IPS-20b (cell line): Measurements from ENCODE around the gene THRAP3.

ENCODE experiments used
- H3K27ac ChIP-seq: one replicate; pipeline ENCODE4 v1.5.1; 2013; ENCODE audit warnings: low read length
- H3K27me3 ChIP-seq: 2 replicates; pipeline ENCODE4 v1.6.1; 2013; ENCODE audit warnings: mild to moderate bottlenecking, low read length, inconsistent platforms; ENCODE audit not compliant: insufficient read depth
- H3K36me3 ChIP-seq: 2 replicates; pipeline ENCODE4 v1.6.1; 2013; ENCODE audit warnings: low read depth, mild to moderate bottlenecking, inconsistent platforms, low read length, moderate library complexity; ENCODE audit not compliant: insufficient read depth
- H3K4me1 ChIP-seq: 2 replicates; pipeline ENCODE4 v1.6.1; 2013; ENCODE audit warnings: mild to moderate bottlenecking, control low read depth, inconsistent platforms, low read length, moderate library complexity; ENCODE audit not compliant: insufficient read depth
- H3K4me3 ChIP-seq: 2 replicates; pipeline ENCODE4 v1.5.1; 2013; ENCODE audit warnings: mild to moderate bottlenecking, low read length, inconsistent platforms
- H3K9ac ChIP-seq: 2 replicates; pipeline ENCODE4 v1.6.1; 2013; ENCODE audit warnings: low read depth, mild to moderate bottlenecking, inconsistent platforms, low read length, moderate library complexity
- H3K9me3 ChIP-seq: 2 replicates; pipeline ENCODE4 v1.6.1; 2013; ENCODE audit warnings: mild to moderate bottlenecking, low read depth, low read length, inconsistent platforms; ENCODE audit not compliant: insufficient read depth

Gene THRAP3

DNA sequence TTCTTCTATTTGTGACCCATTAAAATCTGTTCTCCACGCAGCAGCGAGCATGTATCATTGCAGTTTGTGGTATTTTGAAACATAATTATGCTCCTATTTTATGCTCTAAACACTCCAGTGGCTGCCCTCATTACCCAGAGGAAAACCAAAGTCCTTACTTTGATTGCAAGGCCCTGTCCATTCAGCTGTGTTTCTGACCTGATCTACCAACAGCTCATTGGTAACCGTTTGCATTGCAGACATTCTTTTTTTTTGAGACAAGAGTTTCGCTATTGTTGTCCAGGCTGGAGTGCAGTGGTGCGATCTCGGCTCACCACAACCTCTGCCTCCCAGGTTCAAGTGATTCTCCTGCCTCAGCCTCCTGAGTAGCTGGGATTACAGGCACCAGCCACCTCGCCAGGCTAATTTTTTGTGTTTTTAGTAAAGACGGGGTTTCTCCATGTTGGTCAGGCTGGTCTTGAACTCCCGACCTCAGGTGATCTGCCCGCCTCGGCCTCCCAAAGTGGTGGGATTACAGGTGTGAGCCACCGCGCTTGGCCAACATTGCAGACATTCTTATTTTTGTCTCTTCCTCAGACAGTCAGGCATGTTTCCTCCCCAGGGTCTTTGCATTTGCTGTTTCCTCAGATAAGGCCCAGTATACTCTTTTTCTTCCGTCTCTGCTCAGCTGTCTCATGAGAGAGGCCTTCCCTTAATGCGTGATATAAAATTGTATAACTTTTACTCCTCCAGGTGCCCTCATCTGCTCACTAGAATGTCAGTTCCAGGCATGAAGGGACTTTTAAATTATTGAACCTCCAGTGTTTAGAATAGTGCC is 32.5 kb downstream of the THRAP3 start:
- Histone ChIP-seq H3K36me3 (peaks cover 32% of the 10 kb centered on the region), H3K9ac (no peak overlapping the region), H3K27ac (no peak overlapping the region), H3K4me1 (no peaks in the 10 kb centered on the region), H3K27me3 (no peaks in the 10 kb centered on the region), H3K4me3 (no peak overlapping the region), H3K9me3 (no peaks in the 10 kb centered on the region)

DNA sequence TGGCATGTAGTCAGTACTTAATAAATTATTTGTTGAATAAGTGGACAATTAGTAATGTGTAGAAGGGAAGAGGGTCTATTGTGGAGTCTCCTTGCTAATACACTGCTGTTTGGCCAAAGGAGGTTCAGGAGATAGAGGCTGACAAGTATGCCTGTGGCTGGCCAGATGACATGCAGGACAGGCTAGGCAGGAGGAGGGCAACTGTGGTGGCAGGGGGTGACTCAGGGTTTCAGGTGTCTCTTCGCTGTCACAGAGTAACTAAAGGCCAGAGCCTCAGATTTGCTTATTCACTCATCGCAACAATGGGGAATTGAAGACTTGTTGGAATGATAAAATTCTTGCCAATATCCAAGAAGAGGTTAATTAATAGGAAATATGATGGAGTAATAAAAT is 33.1 kb downstream of the THRAP3 start:
- Histone ChIP-seq H3K27ac (no peak overlapping the region), H3K9ac (no peak overlapping the region)

GRCh38 chr1:36258960-36259344 is 34.7 kb downstream of the THRAP3 start:
- H3K4me3 ChIP-seq: no peak overlapping the region
- H3K27me3 ChIP-seq: no peaks in the 10 kb centered on the region
- no peaks in the 10 kb centered on the region for H3K9me3 ChIP-seq
- H3K27ac ChIP-seq: no peak overlapping the region
- no peak overlapping the region for H3K9ac ChIP-seq
- H3K36me3 ChIP-seq: peaks cover 43% of the 10 kb centered on the region
- H3K4me1 ChIP-seq: no peaks in the 10 kb centered on the region

More for the DNA sequence above, 33.1 kb downstream of the THRAP3 start:
- no peaks in the 10 kb centered on the region for H3K4me1 ChIP-seq
- H3K9me3 ChIP-seq: no peaks in the 10 kb centered on the region
- H3K4me3 ChIP-seq: no peak overlapping the region
- H3K27me3 ChIP-seq: no peaks in the 10 kb centered on the region
- peaks cover 35% of the 10 kb centered on the region for H3K36me3 ChIP-seq

DNA sequence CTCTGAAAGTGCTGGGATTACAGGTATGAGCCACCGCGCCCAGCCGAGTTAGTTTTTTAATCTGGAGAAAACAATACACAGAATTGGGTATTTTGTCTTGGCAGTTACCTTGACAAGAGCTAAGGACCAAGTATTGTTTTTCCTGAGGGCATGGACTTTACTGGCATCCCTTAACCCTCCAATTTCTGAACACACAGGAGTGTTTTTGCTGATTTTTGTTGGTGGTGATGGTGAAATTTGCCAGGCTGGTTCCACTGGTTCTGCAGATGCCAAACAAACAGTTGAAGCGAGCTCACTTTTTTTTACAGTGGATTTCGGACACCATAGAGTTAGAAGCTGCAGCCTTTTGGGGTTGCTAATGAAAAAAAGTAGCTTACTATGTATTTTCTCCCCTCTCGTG is 44.7 kb downstream of the THRAP3 start:
- Histone ChIP-seq H3K27me3 (no peaks in the 10 kb centered on the region), H3K4me1 (no peaks in the 10 kb centered on the region), H3K9ac (no peak overlapping the region), H3K36me3 (peaks cover 54% of the 10 kb centered on the region), H3K4me3 (no peak overlapping the region), H3K27ac (no peak overlapping the region), H3K9me3 (no peaks in the 10 kb centered on the region)

- no peak overlapping the region for H3K27ac ChIP-seq
- no peaks in the 10 kb centered on the region for H3K4me1 ChIP-seq
- H3K27me3 ChIP-seq: no peaks in the 10 kb centered on the region
- H3K36me3 ChIP-seq: peaks cover 54% of the 10 kb centered on the region
- H3K9me3 ChIP-seq: no peaks in the 10 kb centered on the region
- H3K9ac ChIP-seq: no peak overlapping the region
- H3K4me3 ChIP-seq: no peak overlapping the region
These were observed 45.2 kb downstream of the THRAP3 start for GRCh38 chr1:36269408-36269838.

GRCh38 chr1:36273024-36273423 is 48.8 kb downstream of the THRAP3 start:
- no peak overlapping the region for H3K27ac ChIP-seq
- no peaks in the 10 kb centered on the region for H3K9me3 ChIP-seq
- H3K27me3 ChIP-seq: no peaks in the 10 kb centered on the region
- H3K36me3 ChIP-seq: peaks cover 44% of the 10 kb centered on the region
- H3K4me3 ChIP-seq: no peak overlapping the region
- H3K9ac ChIP-seq: no peak overlapping the region
- H3K4me1 ChIP-seq: no peaks in the 10 kb centered on the region

DNA sequence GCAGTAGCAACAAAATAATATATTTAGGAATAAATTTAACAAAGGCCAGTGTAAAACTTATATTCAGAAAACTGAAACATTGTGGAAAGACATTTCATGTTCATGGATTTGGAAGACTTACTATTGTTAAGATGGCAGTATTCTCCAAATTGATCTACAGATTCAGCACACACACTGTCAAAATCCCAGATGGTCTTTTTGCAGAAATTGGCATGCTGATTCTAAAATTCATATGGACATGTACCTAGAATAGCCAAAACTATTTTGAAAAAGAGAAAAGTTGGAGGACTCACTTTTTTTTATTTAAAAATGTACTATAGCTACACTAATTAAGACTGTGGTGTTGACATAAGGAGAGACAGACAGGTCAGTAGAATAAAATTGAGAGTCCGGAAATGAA is 50.0 kb downstream of the THRAP3 start:
- no peaks in the 10 kb centered on the region for H3K9me3 ChIP-seq
- no peaks in the 10 kb centered on the region for H3K27me3 ChIP-seq
- peaks cover 34% of the 10 kb centered on the region for H3K36me3 ChIP-seq
- H3K4me3 ChIP-seq: no peak overlapping the region
- H3K4me1 ChIP-seq: no peaks in the 10 kb centered on the region
- no peak overlapping the region for H3K9ac ChIP-seq
- H3K27ac ChIP-seq: no peak overlapping the region

DNA sequence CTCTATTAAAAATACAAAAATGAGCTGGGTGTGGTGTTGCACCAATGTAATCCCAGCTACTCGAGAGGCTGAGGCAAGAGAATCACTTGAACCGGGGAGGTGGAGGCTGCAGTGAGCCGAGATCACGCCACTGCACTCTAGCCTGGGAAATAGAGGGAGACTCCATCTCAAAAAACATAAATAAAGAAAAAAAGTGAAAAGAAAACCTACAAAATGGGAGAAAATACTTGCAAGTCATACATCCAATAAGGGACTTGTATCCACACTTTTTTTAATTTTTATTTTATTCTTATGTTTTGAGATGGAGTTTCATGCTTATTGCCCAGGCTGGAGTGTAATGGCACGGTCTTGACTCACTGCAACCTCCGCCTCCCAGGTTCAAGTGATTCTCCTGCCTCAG is 52.4 kb downstream of the THRAP3 start:
- Histone ChIP-seq H3K4me1 (no peaks in the 10 kb centered on the region), H3K36me3 (peaks cover 23% of the 10 kb centered on the region), H3K27me3 (no peaks in the 10 kb centered on the region), H3K27ac (no peak overlapping the region), H3K9me3 (no peaks in the 10 kb centered on the region), H3K9ac (no peak overlapping the region), H3K4me3 (no peak overlapping the region)

DNA sequence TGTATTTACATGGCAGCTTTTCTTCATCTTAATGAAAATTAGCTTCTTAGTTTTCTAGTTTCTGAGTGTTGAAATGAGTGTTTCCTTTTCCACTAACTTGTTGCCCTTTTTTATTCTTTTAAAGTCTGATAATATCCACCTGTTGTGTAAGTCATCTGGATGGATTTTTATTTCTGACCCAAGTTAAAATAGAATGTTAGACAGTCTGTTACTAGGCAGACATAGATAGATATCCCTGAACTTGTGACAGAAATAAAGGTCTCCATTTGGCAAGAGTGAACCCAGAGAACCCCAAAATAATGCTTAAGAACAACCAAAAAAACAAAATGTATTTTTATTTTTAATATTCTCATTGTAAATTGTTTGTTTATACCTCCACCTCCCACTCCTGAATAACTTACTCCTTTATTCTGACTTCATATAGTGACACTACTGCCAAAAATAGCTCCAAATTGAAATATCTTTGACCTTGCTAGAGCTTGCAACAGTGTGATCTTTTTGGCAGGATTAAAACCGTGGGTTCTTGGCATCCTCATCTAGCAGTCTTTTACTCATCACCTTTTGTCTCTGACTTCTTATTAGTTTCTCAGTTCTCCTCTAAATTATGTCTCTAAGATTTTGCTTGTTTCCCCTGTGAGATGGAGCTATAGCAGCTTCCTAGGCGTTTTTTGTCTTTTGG is 55.0 kb downstream of the THRAP3 start:
- Histone ChIP-seq H3K4me3 (no peak overlapping the region), H3K4me1 (no peaks in the 10 kb centered on the region), H3K9me3 (no peaks in the 10 kb centered on the region), H3K36me3 (peaks cover 25% of the 10 kb centered on the region), H3K27me3 (no peaks in the 10 kb centered on the region), H3K27ac (no peak overlapping the region), H3K9ac (no peak overlapping the region)

DNA sequence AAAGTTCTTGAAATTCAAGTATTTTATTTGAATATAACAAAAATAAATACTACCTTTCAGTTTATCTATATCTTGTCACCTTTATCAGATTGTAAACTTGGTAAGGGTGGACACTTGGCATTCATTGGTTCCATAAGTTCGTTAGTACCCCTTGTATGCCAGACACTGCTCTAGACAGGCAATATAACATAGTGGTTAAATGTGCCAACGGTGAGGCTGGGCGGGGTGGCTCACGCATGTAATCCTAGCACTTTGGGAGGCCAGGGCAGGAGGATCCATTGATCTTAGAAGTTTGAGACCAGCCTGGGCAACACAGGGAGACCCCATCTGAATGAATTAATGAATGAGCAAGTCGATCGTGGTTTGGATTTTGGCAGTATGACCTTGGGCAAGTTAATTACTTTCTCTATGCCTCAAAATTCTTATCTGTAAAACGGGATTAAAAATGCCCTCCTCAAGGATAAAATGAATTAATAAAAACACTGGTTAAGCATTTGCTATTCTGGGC is 55.6 kb downstream of the THRAP3 start:
- no peak overlapping the region for H3K4me3 ChIP-seq
- no peaks in the 10 kb centered on the region for H3K9me3 ChIP-seq
- H3K9ac ChIP-seq: no peak overlapping the region
- no peaks in the 10 kb centered on the region for H3K27me3 ChIP-seq
- H3K36me3 ChIP-seq: peaks cover 26% of the 10 kb centered on the region
- H3K4me1 ChIP-seq: no peaks in the 10 kb centered on the region
- no peak overlapping the region for H3K27ac ChIP-seq

GRCh38 chr1:36284061-36284460 is 59.8 kb downstream of the THRAP3 start:
- Histone ChIP-seq H3K9me3 (no peaks in the 10 kb centered on the region), H3K27ac (no peak overlapping the region), H3K27me3 (no peaks in the 10 kb centered on the region), H3K9ac (no peak overlapping the region), H3K4me3 (no peak overlapping the region), H3K36me3 (peaks cover 64% of the 10 kb centered on the region), H3K4me1 (no peaks in the 10 kb centered on the region)

GRCh38 chr1:36284517-36284916 is 60.3 kb downstream of the THRAP3 start:
- H3K36me3 ChIP-seq: peaks cover 69% of the 10 kb centered on the region
- no peaks in the 10 kb centered on the region for H3K9me3 ChIP-seq
- H3K4me1 ChIP-seq: no peaks in the 10 kb centered on the region
- H3K4me3 ChIP-seq: no peak overlapping the region
- H3K9ac ChIP-seq: no peak overlapping the region
- no peaks in the 10 kb centered on the region for H3K27me3 ChIP-seq
- no peak overlapping the region for H3K27ac ChIP-seq
